Keratinocyte (primary cell): ENCODE measurements around the gene RFX6. TPM values are rescaled to one million over a fixed set of nuclear protein-coding genes. Genes with fewer than 3 reads are reported as not detected.

Source experiments
- DNase-seq: peaks from one replicate; pipeline ENCODE4 v3.0.0-alpha.2; 2011; ENCODE audit warnings: low read depth, missing footprints, low spot score
- FAIRE-seq: peaks from 2 replicates; lab custom pipeline; 2011; peaks lifted over from hg19 to GRCh38; lab: Jason Lieb, UNC
- H2AFZ ChIP-seq: 2 replicates; pipeline ENCODE4 v1.6.0; 2012; ENCODE audit warnings: low read length, control low read depth, inconsistent platforms; ENCODE audit not compliant: control insufficient read depth
- H3K27ac ChIP-seq: 2 replicates; pipeline ENCODE4 v1.5.1; 2011; ENCODE audit warnings: low read length; ENCODE audit not compliant: control insufficient read depth, insufficient read depth
- H3K27me3 ChIP-seq: 3 replicates; pipeline ENCODE4 v1.6.0; 2011; ENCODE audit warnings: low read length; ENCODE audit not compliant: control insufficient read depth, insufficient read depth; ENCODE audit errors: extremely low read depth
- H3K36me3 ChIP-seq, 2 experiments: 2 replicates in 1 of 2; 3 replicates in 1 of 2; pipeline ENCODE4 v1.5.1; 2011; ENCODE audit warnings: low read length in 2 of 2, mild to moderate bottlenecking in 1 of 2; ENCODE audit not compliant: control insufficient read depth in 2 of 2, insufficient read depth in 2 of 2; ENCODE audit errors: extremely low read depth in 1 of 2
- H3K4me1 ChIP-seq: 3 replicates; pipeline ENCODE4 v1.5.1; 2011; ENCODE audit warnings: low read length; ENCODE audit not compliant: control insufficient read depth, insufficient read depth; ENCODE audit errors: extremely low read depth
- H3K4me2 ChIP-seq: 3 replicates; pipeline ENCODE4 v1.6.0; 2011; ENCODE audit warnings: low read depth, low read length; ENCODE audit not compliant: control insufficient read depth, insufficient read depth; ENCODE audit errors: extremely low read depth
- H3K4me3 ChIP-seq, 3 experiments: fragments of 200-600 bp in 1 of 3; sonication (generic) in 1 of 3; 2 replicates in 2 of 3; 3 replicates in 1 of 3; pipeline ENCODE4 v1.5.1; 2011 to 2016; ENCODE audit warnings: low read length in 3 of 3, mild to moderate bottlenecking in 3 of 3, control low read depth in 2 of 3, inconsistent platforms in 1 of 3, low read depth in 1 of 3, mixed read lengths in 1 of 3, mixed run types in 1 of 3, moderate library complexity in 1 of 3; ENCODE audit not compliant: control insufficient read depth in 2 of 3, insufficient read depth in 2 of 3; ENCODE audit errors: extremely low read depth in 1 of 3
- H3K79me2 ChIP-seq: 2 replicates; pipeline ENCODE4 v1.6.0; 2012; ENCODE audit warnings: low read length; ENCODE audit not compliant: control insufficient read depth, insufficient read depth
- H3K9ac ChIP-seq: 3 replicates; pipeline ENCODE4 v1.6.0; 2011; ENCODE audit warnings: low read length; ENCODE audit not compliant: control insufficient read depth, insufficient read depth; ENCODE audit errors: extremely low read depth
- H3K9me1 ChIP-seq: 3 replicates; pipeline ENCODE4 v1.6.0; 2011; ENCODE audit warnings: low read length; ENCODE audit not compliant: control insufficient read depth, insufficient read depth; ENCODE audit errors: extremely low read depth
- H3K9me3 ChIP-seq: 2 replicates; pipeline ENCODE4 v1.5.1; 2012; ENCODE audit warnings: low read depth, low read length; ENCODE audit not compliant: control insufficient read depth
- H4K20me1 ChIP-seq: 3 replicates; pipeline ENCODE4 v1.6.0; 2011; ENCODE audit warnings: low read length; ENCODE audit not compliant: control insufficient read depth, insufficient read depth; ENCODE audit errors: extremely low read depth
- EZH2 ChIP-seq: IDR thresholded peaks from one replicate; pipeline ENCODE4 v1.6.1; 2012; ENCODE audit warnings: inconsistent platforms, mild to moderate bottlenecking, low read length, moderate library complexity
- dilution Hi-C: fragments of 300-500 bp; cut with MboI; formaldehyde crosslinking; loops from one replicate; pipeline ENCODE4 v1.7.0; 2020; ENCODE audit warnings: low sequenced_read_pairs; ENCODE audit not compliant: extremely low pct_ligation_motif_present
- polyA plus RNA-seq, 5 experiments: library from polyadenylated mRNA; depleted of rRNA in 3 of 5; stranded (reverse) in 3 of 5; stranded (forward) in 1 of 5; unstranded in 1 of 5; fragments of >200 nt; gene quantifications; 1 replicate in 1 of 5; 2 replicates in 3 of 5; 3 replicates in 1 of 5; pipeline versions ENCODE4 v1.2.1 to v1.2.3, GENCODE V29; 2011 to 2012; ENCODE audit warnings: missing spikeins in 2 of 5, low read depth in 1 of 5, low replicate concordance in 1 of 5
- TF ChIP-seq, protein P1 (sequence below), 3 experiments: IDR thresholded peaks in 1 of 3; conservative IDR thresholded peaks in 1 of 3; optimal IDR thresholded peaks in 1 of 3; 2 replicates in 2 of 3; 3 replicates in 1 of 3; pipeline versions ENCODE3 to v1.5.1; 2011; ENCODE audit warnings: low read length in 3 of 3, mild to moderate bottlenecking in 3 of 3, moderate library complexity in 2 of 3, control low read depth in 1 of 3, inconsistent platforms in 1 of 3; ENCODE audit not compliant: insufficient read depth in 2 of 3; ENCODE audit errors: extremely low read depth in 1 of 3

The RFX6 gene
- polyA plus RNA-seq, 1 donor (not counting 4 experiments of a cell fraction or from before 2014, with no cell fraction given), result not detected

DNA sequence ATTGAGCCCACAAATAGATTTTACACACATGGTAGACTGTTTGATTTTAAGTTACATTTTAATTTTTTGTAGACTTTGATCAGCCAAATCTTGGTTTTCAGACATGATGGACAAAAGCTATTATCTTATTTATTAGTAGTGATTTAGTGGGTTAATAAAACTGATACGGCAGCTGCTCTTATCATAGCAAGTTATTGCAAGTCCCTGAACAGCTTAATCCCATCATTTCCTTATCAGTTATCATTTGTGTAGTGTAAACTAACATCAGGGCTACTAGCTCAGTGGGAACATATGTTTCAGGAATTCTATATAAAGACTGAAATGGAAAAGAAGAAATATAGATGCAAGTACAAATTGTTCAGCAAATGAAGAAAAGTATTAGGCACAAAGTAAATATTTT is 10.9 kb downstream of the RFX6 start:
- Histone ChIP-seq H3K27ac (no peak overlapping the region), H4K20me1 (no peaks in the 10 kb centered on the region), H3K9me1 (no peaks in the 10 kb centered on the region), H3K4me2 (no peak overlapping the region), H3K36me3 (no peaks in the 10 kb centered on the region), H3K9ac (no peak overlapping the region), H3K79me2 (no peaks in the 10 kb centered on the region), H3K4me1 (no peaks in the 10 kb centered on the region), H3K27me3 (no peaks in the 10 kb centered on the region), H3K4me3 (no peak overlapping the region), H2AFZ (no peak overlapping the region), H3K9me3 (no peaks in the 10 kb centered on the region)
- FAIRE-seq (no peak), DNase-seq (no peak)
- dilution Hi-C loops, result no loop called here
- TF ChIP-seq EZH2, result no peak
- TF ChIP-seq, protein P1, sequence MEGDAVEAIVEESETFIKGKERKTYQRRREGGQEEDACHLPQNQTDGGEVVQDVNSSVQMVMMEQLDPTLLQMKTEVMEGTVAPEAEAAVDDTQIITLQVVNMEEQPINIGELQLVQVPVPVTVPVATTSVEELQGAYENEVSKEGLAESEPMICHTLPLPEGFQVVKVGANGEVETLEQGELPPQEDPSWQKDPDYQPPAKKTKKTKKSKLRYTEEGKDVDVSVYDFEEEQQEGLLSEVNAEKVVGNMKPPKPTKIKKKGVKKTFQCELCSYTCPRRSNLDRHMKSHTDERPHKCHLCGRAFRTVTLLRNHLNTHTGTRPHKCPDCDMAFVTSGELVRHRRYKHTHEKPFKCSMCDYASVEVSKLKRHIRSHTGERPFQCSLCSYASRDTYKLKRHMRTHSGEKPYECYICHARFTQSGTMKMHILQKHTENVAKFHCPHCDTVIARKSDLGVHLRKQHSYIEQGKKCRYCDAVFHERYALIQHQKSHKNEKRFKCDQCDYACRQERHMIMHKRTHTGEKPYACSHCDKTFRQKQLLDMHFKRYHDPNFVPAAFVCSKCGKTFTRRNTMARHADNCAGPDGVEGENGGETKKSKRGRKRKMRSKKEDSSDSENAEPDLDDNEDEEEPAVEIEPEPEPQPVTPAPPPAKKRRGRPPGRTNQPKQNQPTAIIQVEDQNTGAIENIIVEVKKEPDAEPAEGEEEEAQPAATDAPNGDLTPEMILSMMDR (optimal IDR thresholded peaks at IDR 0.05 in 1 of 3, IDR thresholded peaks at IDR 0.05 in 1 of 3, conservative IDR thresholded peaks at IDR 0.05 in 1 of 3; ENCODE audit: extremely low read depth in 1 of 3, insufficient read depth in 2 of 3, low read length in 3 of 3), result no peak

DNA sequence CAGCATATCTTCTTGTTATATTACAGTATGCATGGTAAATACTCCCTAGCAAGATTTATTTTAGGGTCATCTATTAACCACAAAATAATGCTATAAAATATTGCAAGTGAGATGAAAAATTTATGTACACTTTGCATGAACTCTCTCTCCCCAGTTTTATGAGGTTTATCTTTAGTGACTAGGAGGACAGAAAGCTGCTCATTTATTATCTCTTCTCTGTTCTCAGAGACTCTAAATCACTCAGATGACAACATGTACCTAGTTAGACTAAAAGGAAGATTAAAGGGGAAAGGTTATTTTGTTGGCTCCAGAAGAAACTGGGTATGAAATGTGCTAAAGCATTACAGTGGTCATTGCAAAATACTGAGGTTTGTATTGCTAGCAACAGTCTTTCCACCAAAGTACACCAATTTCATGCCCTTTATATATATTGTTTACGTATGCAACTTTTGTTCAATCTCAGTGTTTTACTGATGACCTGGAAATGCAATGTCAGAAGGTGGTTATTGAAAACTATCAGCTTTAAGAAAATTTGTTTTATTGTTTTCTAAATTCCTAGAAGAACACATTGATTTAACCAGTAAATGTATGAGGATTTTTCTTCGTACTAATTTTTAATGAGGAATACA is 11.8 kb downstream of the RFX6 start:
- FAIRE-seq (no peak), DNase-seq (no peak)
- no peaks in the 10 kb centered on the region for H3K36me3 ChIP-seq
- no peaks in the 10 kb centered on the region for H3K27me3 ChIP-seq
- no peak overlapping the region for H3K27ac ChIP-seq
- no peak for TF ChIP-seq EZH2
- TF ChIP-seq, protein P1 (optimal IDR thresholded peaks at IDR 0.05 in 1 of 3, IDR thresholded peaks at IDR 0.05 in 1 of 3, conservative IDR thresholded peaks at IDR 0.05 in 1 of 3; ENCODE audit: extremely low read depth in 1 of 3, insufficient read depth in 2 of 3, low read length in 3 of 3), result no peak
- no peak overlapping the region for H2AFZ ChIP-seq
- no peaks in the 10 kb centered on the region for H3K79me2 ChIP-seq
- H3K4me3 ChIP-seq, result no peak overlapping the region
- no peaks in the 10 kb centered on the region for H3K4me1 ChIP-seq
- no peak overlapping the region for H3K4me2 ChIP-seq
- H3K9me1 ChIP-seq, result no peaks in the 10 kb centered on the region
- no peaks in the 10 kb centered on the region for H3K9me3 ChIP-seq
- H3K9ac ChIP-seq, result no peak overlapping the region
- dilution Hi-C loops, result no loop called here
- no peaks in the 10 kb centered on the region for H4K20me1 ChIP-seq
